SHP77 (cell line): ENCODE measurements around the gene STAG1.
"Not testable (repeated sequence)": the region's sequence is repeated elsewhere in the genome, so short reads cannot be mapped to it uniquely, and the experiment has no call there.

Experiments
- DNase-seq, 2 experiments: peaks; one replicate each; lab custom pipeline; 2025; lab: John Stamatoyannopoulos, UW

Gene STAG1

GRCh38 chr3:136390574-136390973 is 361.6 kb downstream of the STAG1 start:
- DNase-seq: no peak

GRCh38 chr3:136387031-136387430 is 365.1 kb downstream of the STAG1 start:
- no peak for DNase-seq

- no peak for DNase-seq
Observed at GRCh38 chr3:136385457-136385856, 366.7 kb downstream of the STAG1 start.

DNA sequence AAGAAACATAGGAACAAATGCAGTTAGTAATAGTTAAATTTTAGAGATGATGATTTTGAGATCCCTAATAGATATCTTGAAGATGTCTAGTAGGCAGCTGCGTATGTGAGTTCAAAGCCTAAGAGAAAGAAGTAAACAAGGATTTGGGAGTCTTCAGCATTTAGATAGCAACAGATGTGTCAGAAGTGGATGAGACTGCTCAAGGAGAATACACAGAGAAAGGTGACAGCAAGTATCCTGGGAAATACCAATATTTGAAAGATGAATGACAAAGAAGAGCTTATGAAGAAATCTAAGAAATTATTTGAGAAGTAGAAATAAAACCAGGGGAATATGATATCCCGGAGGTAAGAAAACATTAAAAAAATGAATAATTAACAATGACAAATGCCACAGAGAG is 371.1 kb downstream of the STAG1 start:
- no peak for DNase-seq

DNA sequence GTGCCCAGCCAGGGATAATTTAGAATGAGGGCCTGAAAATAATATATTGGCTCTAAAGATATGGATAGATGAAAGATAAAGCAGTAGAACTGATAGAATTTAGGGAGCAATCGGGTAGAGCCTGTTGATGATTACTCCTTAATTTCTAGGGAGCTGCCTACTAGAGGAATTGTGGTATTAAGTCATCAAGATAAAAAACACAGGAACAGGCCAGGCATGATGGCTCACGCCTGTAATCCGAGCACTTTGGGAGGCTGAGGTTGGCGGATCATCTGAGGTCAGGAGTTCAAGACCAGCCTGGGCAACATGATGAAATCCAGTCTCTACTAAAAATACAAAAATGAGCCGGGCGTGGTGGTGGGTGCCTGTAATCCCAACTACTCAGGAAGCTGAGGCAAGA is 371.6 kb downstream of the STAG1 start:
- no peak for DNase-seq

- DNase-seq: no peak
Observed at GRCh38 chr3:136378011-136378410, 374.2 kb downstream of the STAG1 start.

- no peak for DNase-seq
Observed at GRCh38 chr3:136377508-136377907, 374.7 kb downstream of the STAG1 start.

GRCh38 chr3:136375800-136376199 is 376.4 kb downstream of the STAG1 start:
- not testable (repeated sequence) for DNase-seq

DNA sequence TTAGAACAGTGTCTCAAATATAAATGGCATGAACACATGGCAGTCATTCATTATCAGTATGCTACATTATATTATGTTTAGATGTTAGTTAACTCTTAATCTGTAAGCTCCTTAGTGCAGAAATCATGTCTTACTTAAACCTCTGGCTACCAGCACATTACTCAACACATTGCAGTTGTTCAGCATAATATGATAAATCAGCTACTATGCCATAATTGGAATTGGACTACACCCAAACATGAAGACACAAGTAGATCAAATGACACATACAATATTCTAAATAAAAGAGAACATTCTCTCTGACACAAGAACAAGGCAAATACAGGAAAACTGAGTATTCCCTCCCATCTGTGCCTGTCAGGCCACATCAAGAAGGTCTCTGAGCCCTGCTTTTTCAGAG is 385.9 kb downstream of the STAG1 start:
- DNase-seq: no peak

DNA sequence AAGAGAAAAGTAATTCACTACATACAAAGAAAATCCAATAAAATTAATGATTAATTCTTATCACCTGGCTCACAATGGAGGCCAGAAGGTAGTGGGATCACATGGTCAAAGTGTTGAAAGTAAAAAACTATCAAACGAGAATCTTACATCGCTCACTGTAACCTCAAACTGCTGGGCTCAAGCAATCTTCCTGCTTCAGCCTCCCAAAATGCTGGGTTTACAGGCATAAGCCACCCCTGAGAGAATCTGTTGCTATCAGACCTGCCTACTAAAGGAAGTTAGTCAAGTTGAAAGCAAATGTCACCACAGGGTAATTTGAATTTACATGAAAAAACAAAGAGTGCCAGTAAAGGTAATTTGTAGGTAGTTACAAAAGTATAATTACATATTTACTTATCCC is 398.7 kb downstream of the STAG1 start:
- DNase-seq: no peak

GRCh38 chr3:136351905-136352304 is 400.3 kb downstream of the STAG1 start:
- DNase-seq: no peak

- DNase-seq: no peak
Observed at GRCh38 chr3:136351351-136351750, 400.8 kb downstream of the STAG1 start.

- no peak for DNase-seq
Observed at GRCh38 chr3:136350557-136350956, 401.6 kb downstream of the STAG1 start.

DNA sequence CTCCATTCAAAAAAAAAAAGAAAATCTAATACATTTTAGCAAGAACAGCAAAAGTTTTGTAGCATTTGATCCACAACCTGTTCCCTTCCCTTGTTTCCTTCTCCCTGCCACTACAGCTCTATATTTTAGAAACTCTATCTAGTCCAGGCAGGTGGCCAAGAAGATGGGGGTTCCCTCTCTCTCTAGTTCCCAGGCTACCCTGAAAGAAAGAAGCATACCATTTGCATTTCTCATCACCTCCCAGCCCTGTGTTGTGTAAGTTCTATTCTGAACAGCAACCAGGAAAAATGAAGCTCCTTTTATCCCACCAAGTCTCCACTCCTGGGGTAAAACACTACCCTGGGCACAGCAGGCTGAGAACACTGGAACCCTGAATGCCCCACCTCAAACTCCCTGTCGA is 402.0 kb downstream of the STAG1 start:
- DNase-seq: no peak

DNA sequence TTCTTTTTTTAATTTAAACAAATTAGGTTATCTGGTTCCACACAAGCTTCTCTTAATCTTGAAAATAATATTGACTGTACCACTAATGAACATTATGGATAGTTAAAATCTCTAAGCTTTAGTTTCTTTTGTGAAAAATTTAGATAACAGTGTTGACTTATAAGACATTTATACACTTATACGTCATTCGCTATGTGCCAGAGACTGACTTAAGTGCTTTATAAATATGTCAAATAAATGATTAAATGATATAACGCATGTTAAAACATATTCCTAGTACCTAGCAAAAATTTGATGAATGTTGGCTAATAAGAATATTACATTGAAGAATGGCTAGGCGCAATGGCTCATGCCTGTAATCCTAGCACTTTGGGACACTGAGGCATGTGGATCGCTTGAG is 405.7 kb downstream of the STAG1 start:
- no peak for DNase-seq

- peak; percentile 82 to 91 for DNase-seq
Observed at GRCh38 chr3:136343873-136344555, 408.2 kb downstream of the STAG1 start.

- peak; percentile 78 to 81 for DNase-seq
Observed at GRCh38 chr3:136343446-136343845, 408.7 kb downstream of the STAG1 start.

DNA sequence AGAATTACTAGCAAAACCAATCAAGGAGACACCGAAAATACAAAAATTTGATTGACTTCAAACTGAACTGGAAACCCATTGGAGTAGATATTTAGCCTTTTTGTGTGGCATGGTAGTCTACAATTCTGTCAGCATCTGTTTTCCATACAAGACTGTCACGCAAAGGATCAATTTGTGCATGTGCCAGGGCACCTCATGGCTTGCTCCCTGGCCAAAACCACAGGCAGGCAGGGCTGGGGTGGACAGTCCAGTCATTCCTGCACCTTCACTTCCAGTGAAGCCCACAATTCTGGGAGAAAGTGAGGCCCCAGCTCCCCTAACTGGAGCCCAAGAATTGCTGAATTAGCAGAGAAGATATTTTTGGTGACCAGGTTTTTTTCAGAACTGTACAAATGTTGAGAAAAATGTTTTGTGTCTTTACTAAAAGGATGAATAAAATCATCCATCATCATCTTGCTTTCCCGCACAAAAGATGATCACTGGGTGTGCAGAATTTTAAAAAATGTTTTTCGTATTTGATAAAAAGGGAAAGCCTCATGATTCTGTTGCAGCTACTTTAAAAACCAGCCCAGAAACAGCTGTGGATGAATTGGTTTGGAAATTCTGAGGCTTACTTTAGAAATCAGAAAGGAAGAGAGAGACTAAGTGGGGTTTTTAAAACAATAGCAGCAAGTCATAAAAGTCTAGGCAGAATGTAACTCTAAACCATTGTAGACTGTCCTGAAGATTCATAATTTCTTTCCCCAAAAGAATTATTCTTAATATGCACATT is 415.7 kb downstream of the STAG1 start:
- DNase-seq: no peak

- not testable (repeated sequence) for DNase-seq
Observed at GRCh38 chr3:136334726-136335125, 417.5 kb downstream of the STAG1 start.

- DNase-seq: no peak
Observed at GRCh38 chr3:136334209-136334608, 418.0 kb downstream of the STAG1 start.

DNA sequence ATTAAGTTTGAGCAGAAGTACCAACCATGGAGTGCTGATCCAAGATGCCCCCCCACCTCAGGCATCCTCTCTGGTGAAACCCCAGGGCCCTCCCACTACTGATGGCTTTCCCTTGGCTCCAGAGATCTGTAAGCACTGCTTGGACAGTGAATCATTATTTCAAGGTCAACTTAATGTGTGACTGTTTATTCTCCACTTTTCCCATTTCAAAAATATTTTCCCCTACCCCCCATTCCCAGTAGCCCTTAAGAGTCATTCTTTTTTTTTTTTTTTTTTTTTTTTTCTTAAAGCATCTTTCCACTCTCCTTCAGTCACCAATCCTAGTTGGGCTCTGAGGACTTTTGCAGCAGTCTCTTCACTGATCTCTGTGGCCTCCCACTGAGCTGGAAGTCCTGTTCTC is 419.4 kb downstream of the STAG1 start:
- DNase-seq: no peak

GRCh38 chr3:136332302-136332701 is 419.9 kb downstream of the STAG1 start:
- no peak for DNase-seq

GRCh38 chr3:136330900-136331299 is 421.3 kb downstream of the STAG1 start:
- no peak for DNase-seq

- no peak for DNase-seq
Observed at GRCh38 chr3:136329593-136329992, 422.6 kb downstream of the STAG1 start.
